ENCODE results near the gene CCDC187. TPM values are rescaled to one million over a fixed set of nuclear protein-coding genes. Genes with fewer than 3 reads are reported as not detected.

The CCDC187 gene
- polyA plus RNA-seq, 10 donors: 0.03 to 0.17 (median 0.06) TPM; not detected in 1

GRCh38 chr9:136297766-136298735 lies 5.8 kb downstream of the CCDC187 start:
- DNase-seq: no peak

DNA sequence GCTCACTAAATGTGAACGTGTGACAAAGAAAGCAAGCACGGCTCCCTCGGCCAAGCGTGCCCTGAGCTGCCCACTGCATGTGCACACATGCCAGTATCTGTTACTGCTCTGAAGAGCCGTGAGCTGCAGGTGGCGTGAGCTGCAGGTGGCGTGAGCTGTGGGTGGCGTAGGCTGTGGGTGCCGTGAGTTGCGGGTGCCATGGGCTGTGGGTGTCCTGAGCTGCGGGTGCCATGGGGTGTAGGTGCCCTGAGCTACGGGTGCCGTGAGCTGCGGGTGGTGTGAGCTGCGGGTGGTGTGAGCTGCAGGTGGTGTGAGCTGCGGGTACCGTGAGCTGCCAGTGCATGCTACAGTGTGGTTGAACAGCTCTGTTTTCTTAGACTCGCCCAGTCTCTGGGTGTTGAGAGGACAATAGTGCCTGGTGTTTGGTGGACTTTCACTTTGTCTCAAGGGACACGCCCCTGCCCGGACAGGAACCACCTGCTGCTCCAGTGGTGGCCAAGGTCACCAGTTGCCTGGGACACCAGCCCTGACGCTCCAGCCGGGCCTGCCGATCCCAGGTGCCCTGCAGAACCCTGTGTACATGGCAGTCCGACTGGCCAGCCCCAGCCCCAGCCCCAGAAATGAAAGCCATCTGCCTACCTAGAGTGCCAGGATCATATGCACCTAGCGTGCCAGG lies 6.7 kb downstream of the CCDC187 start:
- DNase-seq: no peak

DNA sequence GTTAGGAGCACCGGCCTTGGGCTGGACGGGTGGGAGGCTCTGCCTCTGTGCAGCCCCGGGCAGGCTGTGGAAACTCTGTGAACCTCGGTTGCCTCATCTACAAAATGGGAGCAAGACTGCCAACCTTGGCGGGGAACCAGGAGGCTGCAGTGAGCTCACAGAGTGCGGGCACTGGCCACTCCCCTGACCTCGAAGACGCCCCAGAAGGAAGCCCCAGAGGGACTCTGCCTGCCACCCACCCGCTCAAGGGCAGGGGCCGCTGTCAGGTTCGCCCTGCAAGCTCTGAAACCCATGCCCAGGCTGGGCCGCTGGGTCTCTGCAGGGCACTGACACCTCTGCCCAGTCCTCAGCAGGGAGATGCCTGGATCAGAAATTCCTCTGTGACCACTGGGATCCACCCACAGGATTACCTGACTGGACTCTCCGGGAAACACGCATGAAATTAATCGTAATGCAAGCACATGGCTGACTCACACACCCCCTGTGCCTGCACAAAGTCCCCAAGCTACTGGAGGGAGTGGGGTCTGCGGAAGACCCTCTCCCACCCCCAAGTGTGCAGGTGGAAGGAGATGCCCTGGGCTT lies 7.4 kb downstream of the CCDC187 start:
- DNase-seq: no peak

DNA sequence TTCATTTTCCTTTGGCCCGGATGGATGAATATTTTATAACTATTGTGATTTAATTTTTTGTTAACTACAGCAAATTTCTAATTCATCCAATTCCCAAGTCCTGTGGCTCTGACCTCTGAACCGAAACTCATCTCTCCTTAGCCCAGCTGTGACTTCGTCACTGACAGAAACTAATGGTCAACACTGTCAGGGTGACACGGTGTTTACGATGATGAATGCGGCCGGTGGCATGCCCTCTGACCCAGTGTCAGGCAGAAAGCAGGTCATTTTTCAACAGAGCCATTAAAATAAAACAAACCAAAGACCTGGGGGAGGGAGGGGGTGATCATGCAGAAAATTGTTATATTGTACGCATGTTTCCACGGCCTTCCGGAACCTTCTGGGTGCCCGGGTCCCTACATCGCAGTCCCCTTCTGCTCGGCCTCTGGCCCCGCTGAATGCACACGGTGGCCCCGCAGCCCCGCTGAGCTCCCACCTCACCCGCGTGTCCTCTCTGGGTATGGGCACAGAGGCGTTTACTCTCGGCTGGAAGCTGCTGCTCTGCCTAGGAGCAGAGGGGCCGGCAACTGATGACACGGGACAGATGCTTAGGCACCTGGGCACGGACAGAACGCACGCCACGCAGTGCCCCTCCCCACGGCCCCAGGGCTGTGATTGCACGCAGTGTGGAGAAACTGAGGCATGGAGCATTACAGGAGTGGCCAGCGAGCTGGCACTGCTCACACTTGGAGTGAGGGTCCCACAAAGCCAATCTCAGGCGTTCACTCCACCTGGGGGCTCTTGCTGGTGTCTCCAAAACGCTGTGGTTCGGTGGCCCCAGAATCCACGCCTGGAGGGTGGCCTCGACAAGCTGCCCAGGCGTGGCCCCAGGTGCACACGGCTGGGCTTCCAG lies 8.1 kb downstream of the CCDC187 start:
- DNase-seq: no peak

- DNase-seq: no peak
These were observed 8.8 kb downstream of the CCDC187 start for GRCh38 chr9:136295055-136295454.

- DNase-seq: no peak
These were observed 9.5 kb downstream of the CCDC187 start for GRCh38 chr9:136294437-136294836.

DNA sequence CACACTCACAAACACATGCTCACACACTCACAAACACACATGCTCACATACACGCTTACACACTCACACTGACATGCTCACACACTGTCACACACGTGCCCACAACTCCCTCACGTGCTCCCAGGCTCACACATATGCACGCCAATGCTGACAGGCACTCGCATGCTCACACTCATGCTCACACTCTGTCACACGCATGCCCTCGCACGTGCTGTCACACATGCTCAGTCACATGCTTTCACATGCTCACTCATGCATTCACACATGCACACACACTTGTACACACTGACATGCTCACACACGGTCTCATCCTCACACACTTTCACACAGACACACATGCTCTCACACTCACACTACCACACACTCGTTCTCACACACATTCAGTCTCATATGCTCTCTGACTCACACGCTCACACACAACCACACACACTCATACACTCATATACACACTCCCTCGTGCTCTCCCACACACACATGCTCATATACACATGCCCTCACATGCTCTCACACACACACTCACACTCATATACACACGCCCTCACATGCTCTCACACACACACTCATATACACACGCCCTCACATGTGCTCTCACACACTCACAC lies 10.3 kb downstream of the CCDC187 start:
- no peak for DNase-seq

- DNase-seq: peak in 1 of 3 donors; percentile 37
These were observed 11.1 kb downstream of the CCDC187 start for GRCh38 chr9:136292591-136293448.

GRCh38 chr9:136292026-136292538 lies 11.8 kb downstream of the CCDC187 start:
- DNase-seq: no peak

DNA sequence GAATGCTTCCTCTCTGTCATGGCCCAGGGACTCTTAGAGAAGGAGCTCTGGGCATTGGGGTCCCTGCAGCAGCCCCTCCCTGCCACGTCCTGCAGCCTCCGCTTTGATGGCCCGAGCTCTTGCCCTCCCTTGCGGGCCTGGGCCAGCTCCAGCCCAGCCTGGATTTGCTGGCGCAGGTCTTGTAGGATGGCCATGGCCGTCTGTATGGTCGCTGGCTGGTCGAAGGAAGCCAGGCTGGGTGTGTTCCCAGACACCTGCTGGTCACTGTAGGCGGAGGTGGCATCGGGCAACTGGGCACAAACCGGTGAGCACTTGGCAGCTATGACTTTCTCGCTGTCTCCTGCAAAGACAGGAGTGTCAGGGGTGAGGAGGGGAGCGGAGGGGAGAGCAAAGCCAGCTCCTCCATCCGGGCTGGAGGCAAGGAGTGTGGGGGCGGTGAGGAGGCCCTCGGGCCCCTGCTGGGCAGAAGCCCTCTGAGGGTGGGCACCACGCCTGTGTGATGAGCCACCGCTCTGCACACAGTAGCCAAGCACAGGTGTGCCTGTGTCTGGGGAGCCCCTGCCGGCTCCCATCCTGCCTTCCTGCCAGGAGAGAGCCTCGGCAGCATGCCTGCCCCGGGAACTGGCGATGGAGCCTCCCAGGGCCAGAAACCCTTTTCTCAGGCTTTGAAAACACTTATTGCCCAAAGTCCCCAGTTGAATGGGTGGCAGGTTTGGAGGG lies 12.4 kb downstream of the CCDC187 start:
- DNase-seq: no peak

DNA sequence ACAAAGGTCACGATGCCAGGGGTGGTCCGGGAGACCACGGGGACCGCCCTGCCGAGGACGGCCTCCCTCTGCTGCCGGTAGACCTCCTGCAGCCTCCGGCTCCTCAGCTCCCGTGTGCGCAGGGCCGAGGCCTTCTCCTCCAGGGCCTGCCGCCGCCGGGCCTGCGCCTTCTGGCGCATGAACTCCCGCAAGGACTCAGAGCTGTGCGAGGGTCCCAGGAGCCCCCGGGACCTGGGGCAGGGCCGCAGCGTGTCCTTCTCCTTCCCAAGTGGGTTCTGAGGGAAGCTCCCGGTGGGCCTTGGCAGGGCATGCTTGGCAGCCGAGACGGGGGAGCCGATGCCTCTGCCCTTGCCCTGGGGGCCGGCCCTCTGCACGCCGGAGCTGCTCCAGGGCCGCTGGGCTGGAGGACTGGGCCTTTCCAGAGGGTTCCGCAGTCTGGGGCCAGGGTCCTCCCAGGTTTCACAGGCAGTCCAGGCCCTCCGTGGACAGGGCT lies 13.3 kb downstream of the CCDC187 start:
- DNase-seq: no peak

DNA sequence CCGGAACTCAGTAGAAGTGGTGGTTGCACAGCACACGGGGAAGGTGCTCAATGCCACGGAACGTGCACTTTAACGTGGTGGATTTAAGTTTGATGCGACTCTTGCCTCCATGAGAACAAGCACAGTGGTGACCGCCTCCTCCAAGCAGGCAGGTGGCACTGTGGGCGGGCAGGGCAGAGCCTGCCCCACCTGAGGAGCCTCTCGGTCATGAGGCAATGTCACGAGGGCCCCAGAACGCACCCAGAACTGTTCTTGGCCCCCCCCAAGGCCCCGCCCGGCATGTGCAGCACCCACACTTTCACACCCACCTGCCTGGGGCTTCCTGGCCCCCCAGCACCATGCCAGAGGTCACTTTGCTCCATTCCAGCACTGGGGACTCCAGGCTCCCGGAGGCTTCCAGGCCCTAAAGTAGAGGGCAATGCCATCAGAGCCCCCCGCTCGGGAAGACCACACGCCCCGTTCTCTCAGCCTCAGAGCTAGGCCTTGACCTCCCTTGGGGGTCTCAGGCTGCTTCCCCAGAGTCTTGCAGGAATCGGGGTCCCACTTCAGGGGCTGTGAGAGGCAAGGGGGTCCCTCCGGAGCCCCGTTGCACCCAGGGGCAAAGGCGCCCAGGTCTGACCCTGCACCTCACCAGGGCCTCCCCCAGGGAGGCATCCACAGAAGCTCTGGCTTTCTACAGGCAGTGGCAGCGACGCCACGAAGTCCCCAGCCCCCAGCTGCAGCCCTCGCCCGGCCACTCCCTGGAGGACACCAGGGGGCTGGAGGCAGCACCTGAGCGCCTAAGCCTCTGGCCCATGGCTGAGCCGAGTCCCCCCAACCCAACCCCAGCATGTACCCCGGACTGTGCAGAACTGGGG lies 14.0 kb downstream of the CCDC187 start:
- no peak for DNase-seq

DNA sequence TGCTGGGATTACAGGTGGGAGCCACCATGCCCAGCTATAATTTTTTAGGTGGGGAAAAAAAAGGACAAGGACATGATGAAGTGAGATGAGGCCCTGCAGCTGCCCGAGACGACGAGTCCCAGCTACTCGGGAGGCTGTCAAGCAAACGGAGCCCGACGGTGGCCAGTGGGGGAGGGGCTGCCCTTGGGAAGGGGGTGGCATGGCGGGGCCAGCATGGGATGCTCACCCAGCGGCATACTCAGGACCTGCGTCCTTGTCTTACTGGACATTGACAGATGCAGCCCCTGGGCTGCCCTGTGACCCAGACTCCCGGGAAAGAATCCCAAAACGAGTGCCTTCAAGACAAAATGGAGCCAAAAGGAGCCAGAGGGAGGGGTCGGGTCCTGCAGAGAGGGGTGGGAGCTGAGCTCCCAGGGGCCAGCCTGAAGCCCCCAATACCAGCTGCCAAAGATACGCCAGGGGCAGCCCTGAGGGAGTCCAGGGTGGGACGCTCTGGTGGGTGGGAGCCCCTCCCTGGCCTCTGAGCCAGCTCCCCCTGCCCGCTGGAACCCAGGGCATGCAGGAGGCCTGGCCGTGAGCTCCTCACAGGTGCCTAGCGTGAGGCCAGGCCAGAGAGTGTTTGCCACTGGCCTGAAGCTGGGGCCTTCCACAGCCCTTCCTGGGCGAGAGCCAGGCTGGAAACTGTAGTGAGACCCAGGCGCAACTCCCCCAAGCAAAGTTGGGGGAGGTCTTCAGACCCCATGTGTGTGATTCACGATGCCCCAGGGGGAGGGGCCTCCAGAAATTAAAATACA lies 15.7 kb downstream of the CCDC187 start:
- DNase-seq: no peak

GRCh38 chr9:136286987-136287379 lies 16.9 kb downstream of the CCDC187 start:
- no peak for DNase-seq

GRCh38 chr9:136286359-136286986 lies 17.4 kb downstream of the CCDC187 start:
- DNase-seq: no peak

DNA sequence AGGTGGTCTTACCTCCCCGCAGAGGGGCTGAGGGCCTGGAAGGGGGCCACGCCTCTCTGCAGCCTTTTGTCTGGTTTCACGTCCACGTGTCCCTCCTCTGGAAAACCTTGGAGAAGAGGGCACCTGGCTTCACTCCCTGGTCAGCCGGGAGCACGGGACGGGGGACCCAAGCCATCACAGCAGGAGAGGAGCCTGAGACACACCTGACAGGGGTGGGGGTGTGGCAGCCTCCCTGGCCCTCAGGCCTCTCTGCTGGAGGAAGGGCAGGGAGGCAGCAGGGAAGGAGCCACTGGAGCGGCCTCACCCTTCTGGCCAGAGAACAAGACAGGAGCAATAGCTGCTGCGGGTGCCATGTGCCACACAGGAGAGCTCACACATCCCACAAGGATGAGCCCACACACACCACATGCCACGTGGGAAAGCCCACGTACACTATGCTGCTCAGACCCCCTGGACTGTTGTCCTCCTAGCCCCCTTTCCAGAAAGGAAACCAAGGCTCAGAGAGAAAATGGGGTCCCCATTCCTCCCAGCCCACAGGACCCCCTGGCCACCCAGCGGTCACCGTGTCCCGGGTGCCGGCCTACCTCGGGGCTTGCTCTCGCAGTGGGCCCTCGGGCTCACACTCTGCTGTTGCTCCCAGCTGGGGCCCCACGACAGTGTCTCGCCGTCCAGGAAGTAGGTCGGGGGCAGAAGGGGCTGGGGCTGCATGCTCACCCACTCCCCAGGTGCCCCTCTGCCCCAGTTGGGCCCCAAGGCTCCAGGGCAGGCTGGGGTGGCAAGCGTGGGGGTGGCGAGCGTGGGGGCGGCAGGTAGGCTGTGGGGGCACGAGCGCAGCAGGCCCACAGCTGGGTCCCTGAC lies 18.2 kb downstream of the CCDC187 start:
- DNase-seq: no peak
